ENCODE results near the gene BBX. TPM values are rescaled to one million over a fixed set of nuclear protein-coding genes. Genes with fewer than 3 reads are reported as not detected.
"Not testable (repeated sequence)": the region's sequence is repeated elsewhere in the genome, so short reads cannot be mapped to it uniquely, and the experiment has no call there.

Gene BBX
- total RNA-seq, 4 donors from 2014 or later: 73.0 to 216 (median 106) TPM

DNA sequence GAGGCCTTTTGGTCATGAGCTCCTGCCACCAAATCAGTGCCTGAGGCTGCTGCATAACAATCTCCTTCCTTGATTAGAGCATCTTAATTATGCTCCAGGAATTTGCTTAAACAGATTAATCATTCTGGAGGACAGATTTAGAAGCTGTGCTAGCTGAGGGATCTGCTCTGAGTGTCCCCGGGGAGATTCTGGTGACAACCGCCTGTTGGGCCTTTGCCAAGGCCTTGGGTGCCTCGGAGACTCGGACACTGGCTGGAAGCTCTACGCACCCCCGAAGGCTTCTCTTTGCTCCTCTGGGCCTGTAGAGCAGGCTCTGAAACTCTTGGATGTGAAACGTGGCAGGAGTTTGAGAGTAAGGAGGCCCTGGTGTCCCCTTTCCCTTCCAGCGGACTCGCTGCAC, 304.0 kb downstream of the BBX start:
- H3K4me1 ChIP-seq: peaks cover 0 to 4% of the 10 kb centered on the region in 2 donors
- H3K27ac ChIP-seq: no peak overlapping the region
- no peak for TF ChIP-seq POLR2A (IDR thresholded peaks at IDR 0.05)
- TF ChIP-seq, protein P1, sequence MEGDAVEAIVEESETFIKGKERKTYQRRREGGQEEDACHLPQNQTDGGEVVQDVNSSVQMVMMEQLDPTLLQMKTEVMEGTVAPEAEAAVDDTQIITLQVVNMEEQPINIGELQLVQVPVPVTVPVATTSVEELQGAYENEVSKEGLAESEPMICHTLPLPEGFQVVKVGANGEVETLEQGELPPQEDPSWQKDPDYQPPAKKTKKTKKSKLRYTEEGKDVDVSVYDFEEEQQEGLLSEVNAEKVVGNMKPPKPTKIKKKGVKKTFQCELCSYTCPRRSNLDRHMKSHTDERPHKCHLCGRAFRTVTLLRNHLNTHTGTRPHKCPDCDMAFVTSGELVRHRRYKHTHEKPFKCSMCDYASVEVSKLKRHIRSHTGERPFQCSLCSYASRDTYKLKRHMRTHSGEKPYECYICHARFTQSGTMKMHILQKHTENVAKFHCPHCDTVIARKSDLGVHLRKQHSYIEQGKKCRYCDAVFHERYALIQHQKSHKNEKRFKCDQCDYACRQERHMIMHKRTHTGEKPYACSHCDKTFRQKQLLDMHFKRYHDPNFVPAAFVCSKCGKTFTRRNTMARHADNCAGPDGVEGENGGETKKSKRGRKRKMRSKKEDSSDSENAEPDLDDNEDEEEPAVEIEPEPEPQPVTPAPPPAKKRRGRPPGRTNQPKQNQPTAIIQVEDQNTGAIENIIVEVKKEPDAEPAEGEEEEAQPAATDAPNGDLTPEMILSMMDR (IDR thresholded peaks at IDR 0.05): no peak
- H3K36me3 ChIP-seq: no peaks in the 10 kb centered on the region
- 88 to 92% methylated on average over 8 to 9 of the region's 9 CpGs for WGBS, 2 donors
- no peaks in the 10 kb centered on the region for H3K27me3 ChIP-seq
- no peak overlapping the region for H3K4me3 ChIP-seq (replicated peaks in 1 of 3)
- intact Hi-C loops (cut with DNase I): no loop called here
- no peaks in the 10 kb centered on the region for H3K9me3 ChIP-seq
- no peak for DNase-seq

DNA sequence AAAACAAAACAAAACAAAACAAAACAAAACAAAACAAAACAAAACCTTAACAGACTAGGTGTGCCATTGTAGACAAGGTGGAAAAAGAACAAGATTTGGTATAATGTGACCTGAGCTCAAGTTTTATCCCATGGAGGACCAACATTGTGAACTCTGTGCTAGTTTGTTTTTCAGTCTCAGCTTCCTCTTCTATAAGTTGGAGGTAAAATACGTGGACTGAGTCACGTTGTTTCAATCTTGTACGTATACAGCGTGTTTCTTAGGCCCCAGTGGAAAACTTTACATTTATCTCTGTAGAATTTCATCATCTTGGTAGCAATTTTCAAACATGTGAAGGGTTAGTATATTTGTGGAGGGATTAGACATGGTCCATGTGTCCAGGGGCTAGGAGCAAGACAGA, 306.4 kb downstream of the BBX start:
- no peak overlapping the region for H3K4me3 ChIP-seq (replicated peaks in 1 of 3)
- no peak for DNase-seq

DNA sequence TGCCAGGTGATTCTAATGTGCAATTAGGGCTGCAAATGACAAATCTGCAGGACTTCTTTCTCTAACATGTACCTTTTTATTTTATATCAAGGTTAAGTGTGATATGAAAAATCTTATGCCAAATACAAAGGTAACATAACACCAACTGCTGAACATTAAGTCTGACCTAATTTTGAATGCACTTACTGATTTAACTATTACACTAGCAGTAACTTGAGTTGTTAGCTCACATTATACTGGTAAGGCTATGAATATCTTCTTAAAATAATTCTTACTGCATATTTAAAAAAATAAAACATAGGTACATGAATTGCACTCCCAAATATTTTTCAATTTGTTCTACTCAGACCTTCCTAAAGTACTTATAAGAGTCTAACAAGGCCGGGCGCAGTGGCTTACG, 308.8 kb downstream of the BBX start:
- Histone ChIP-seq H3K27ac (no peak overlapping the region), H3K36me3 (no peaks in the 10 kb centered on the region), H3K9me3 (no peaks in the 10 kb centered on the region), H3K4me1 (no peaks in the 10 kb centered on the region), H3K4me3 (replicated peaks in 1 of 3) (no peak overlapping the region), H3K27me3 (no peaks in the 10 kb centered on the region)
- TF ChIP-seq, protein P1 (IDR thresholded peaks at IDR 0.05): no peak
- no peak for TF ChIP-seq POLR2A (IDR thresholded peaks at IDR 0.05)
- no peak for DNase-seq
- intact Hi-C loops (cut with DNase I): no loop called here
- 65 to 86% methylated on average over 3 of the region's 3 CpGs for WGBS, 2 donors

More for the DNA sequence above, 306.4 kb downstream of the BBX start:
- WGBS, 2 donors: 95 to 98% methylated on average over 4 of the region's 4 CpGs
- no peaks in the 10 kb centered on the region for H3K27me3 ChIP-seq
- H3K4me1 ChIP-seq: peaks cover 0 to 4% of the 10 kb centered on the region in 2 donors
- H3K27ac ChIP-seq: no peak overlapping the region
- TF ChIP-seq, protein P1 (IDR thresholded peaks at IDR 0.05): no peak
- no peak for TF ChIP-seq POLR2A (IDR thresholded peaks at IDR 0.05)
- H3K9me3 ChIP-seq: no peaks in the 10 kb centered on the region
- intact Hi-C loops (cut with DNase I): no loop called here
- H3K36me3 ChIP-seq: no peaks in the 10 kb centered on the region

DNA sequence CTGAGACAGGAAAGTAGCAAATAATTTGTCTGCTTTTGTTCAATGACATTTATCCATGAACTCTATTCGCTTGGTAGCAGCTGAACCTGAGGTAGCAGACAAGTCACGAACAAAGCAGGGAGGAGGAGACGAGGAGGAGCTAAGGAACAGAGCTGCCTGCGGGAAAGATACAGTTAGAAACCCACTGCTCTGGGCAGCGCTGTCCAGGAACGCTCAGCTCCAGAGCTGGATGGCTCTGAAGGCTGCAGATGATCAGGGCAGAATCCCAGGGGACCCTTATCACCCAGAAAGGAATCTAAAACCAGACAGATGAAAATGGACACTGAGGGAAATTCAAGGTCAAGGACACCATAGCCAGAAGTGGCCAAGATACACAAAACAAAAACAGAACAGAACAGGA, 310.3 kb downstream of the BBX start:
- Histone ChIP-seq H3K36me3 (no peaks in the 10 kb centered on the region), H3K4me3 (replicated peaks in 1 of 3) (no peak overlapping the region), H3K4me1 (no peaks in the 10 kb centered on the region), H3K27me3 (no peaks in the 10 kb centered on the region), H3K27ac (no peak overlapping the region), H3K9me3 (no peaks in the 10 kb centered on the region)
- 65 to 66% methylated on average over 6 of the region's 6 CpGs for WGBS, 2 donors
- intact Hi-C loops (cut with DNase I): no loop called here
- no peak for DNase-seq
- TF ChIP-seq POLR2A (IDR thresholded peaks at IDR 0.05): no peak
- TF ChIP-seq, protein P1 (IDR thresholded peaks at IDR 0.05): no peak

DNA sequence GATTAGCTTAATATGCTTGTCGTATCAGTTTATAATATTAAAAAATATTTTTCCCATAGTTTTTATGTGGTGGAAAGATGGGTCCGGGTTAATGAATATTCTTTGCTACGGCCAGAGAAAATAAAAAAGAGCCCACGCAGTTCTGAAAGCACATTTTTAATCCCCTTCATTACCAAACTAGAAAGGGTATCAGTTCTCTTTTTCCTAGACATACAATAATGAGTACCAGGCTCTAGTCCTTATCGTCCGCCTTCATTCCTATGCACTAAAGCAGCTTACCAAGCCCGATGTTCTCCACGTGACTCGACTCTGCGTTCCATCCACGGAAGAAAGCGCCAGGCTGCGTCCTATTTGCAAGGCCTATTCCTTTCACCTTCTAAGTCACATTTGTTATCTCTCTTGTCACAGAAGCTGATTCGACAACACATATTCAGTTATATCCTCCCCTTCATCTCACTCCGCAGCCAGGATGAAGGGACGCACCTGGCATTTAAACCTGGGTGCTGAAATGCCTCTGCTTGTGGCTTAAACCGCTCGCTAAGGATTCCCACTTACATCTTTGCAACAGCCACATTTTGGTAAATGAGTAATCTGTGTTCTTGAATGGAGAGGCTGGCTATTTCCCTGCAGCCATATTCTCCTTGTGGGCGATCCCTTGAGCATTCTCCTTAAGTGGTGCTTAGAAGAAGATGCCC, 311.1 kb downstream of the BBX start:
- intact Hi-C loops (cut with DNase I): no loop called here
- Histone ChIP-seq H3K27me3 (no peaks in the 10 kb centered on the region), H3K9me3 (no peaks in the 10 kb centered on the region), H3K4me3 (replicated peaks in 1 of 3) (no peak overlapping the region), H3K36me3 (no peaks in the 10 kb centered on the region), H3K27ac (no peak overlapping the region), H3K4me1 (no peaks in the 10 kb centered on the region)
- no peak for TF ChIP-seq POLR2A (IDR thresholded peaks at IDR 0.05)
- TF ChIP-seq, protein P1 (IDR thresholded peaks at IDR 0.05): no peak
- WGBS, 2 donors: 96 to 97% methylated on average over 19 of the region's 19 CpGs
- DNase-seq: no peak

DNA sequence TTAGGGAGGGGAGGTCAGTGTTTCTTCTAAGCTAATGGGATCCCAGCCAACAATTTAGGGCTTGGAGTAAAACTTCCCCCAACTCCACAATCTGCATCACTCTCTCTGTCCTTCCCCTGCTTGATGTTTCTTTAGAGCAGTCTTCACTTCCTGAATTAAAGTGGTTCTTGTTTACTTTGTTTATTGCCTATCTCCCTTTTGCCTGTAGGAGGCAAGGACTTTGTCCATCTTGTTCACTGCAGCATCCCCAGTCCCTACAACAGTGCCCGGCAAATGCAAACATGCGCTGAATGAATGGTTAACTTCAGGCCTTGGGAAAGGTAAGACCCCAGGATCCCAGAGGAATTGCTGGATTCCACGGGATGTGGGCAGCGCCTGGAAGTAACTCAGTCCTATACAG, 312.2 kb downstream of the BBX start:
- H3K36me3 ChIP-seq; H3K9me3 ChIP-seq; DNase-seq; H3K27me3 ChIP-seq; intact Hi-C loops (cut with DNase I); H3K27ac ChIP-seq; H3K4me3 ChIP-seq (replicated peaks in 1 of 3); H3K4me1 ChIP-seq: not testable (repeated sequence)
- 78% methylated on average over 4 of the region's 4 CpGs for WGBS, 2 donors

Data from thyroid gland (tissue), 4 donors.